Neural cell (in vitro differentiated cells): Measurements from ENCODE around the gene ADAM30.

Source experiments
- CTCF ChIP-seq: fragments of 450-650 bp; IDR thresholded peaks from 2 replicates; pipeline ENCODE4 v1.5.1; 2014; ENCODE audit warnings: antibody characterized with exemption, mild to moderate bottlenecking, moderate library complexity; ENCODE audit not compliant: poor library complexity, severe bottlenecking
- EP300 ChIP-seq: fragments of 450-650 bp; conservative IDR thresholded peaks from 2 replicates; pipeline ENCODE4 v1.6.1; 2014; ENCODE audit warnings: antibody characterized with exemption, mild to moderate bottlenecking, moderate library complexity; ENCODE audit not compliant: poor library complexity, severe bottlenecking
- EZH2 ChIP-seq: fragments of 200-600, 300-800 bp; shearing (Covaris generic), sonication (generic); IDR thresholded peaks from 2 replicates; pipeline ENCODE4 v1.6.1; 2014; ENCODE audit warnings: antibody characterized with exemption, low read length, borderline replicate concordance, mild to moderate bottlenecking; ENCODE audit not compliant: insufficient read depth, poor library complexity, severe bottlenecking
- MXI1 ChIP-seq: fragments of 450-650 bp; conservative IDR thresholded peaks from 2 replicates; pipeline ENCODE4 v1.6.1; 2014; ENCODE audit warnings: antibody characterized with exemption, mild to moderate bottlenecking; ENCODE audit not compliant: poor library complexity, severe bottlenecking
- POLR2AphosphoS5 ChIP-seq: IDR thresholded peaks from 2 replicates; pipeline ENCODE4 v1.6.1; 2012
- RAD21 ChIP-seq: fragments of 450-650 bp; conservative IDR thresholded peaks from 2 replicates; pipeline ENCODE4 v1.6.1; 2014; ENCODE audit warnings: antibody characterized with exemption, mild to moderate bottlenecking, moderate library complexity
- SMC3 ChIP-seq: fragments of 450-650 bp; conservative IDR thresholded peaks from 2 replicates; pipeline ENCODE4 v1.6.1; 2014; ENCODE audit warnings: antibody characterized with exemption, mild to moderate bottlenecking, moderate library complexity; ENCODE audit not compliant: poor library complexity
- TAF1 ChIP-seq: IDR thresholded peaks from 2 replicates; pipeline ENCODE4 v1.6.1; 2012; ENCODE audit warnings: low read depth

GRCh38 chr1:119933397-119933796, 37.1 kb upstream of the ADAM30 start:
- no peak for TF ChIP-seq CTCF
- TF ChIP-seq POLR2AphosphoS5: no peak
- TF ChIP-seq EZH2: no peak
- no peak for TF ChIP-seq SMC3
- TF ChIP-seq EP300: no peak
- no peak for TF ChIP-seq TAF1
- no peak for TF ChIP-seq RAD21
- no peak for TF ChIP-seq MXI1
